Measurements from ENCODE around the gene ADISSP.

The ADISSP gene

DNA sequence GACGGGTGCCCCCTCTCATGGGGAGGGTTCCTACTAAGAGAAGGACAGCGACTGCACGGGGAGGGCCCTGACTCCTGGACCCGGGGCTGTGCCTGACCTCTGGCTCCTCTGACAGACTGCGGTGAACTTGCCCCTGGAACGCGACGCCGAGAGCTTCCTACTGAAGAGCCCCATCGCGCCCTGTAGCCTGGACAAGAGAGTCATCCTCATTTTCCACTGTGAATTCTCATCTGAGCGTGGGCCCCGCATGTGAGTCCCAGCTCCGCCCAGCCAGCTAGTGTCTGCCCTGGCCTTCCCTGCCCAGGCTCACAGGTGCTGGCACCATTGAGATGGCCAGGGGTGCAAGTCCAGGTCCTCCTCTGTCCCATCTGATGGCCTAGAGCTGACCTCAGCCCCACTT lies 35.7 kb upstream of the ADISSP start:
- TF ChIP-seq JUND (IDR thresholded peaks at IDR 0.05; ENCODE audit: low read depth) = no peak
- in situ Hi-C loops (cut with HindIII; ENCODE audit: low pct_unique_long_range_greater_than_20kb, low sequenced_read_pairs) = no loop called here

DNA sequence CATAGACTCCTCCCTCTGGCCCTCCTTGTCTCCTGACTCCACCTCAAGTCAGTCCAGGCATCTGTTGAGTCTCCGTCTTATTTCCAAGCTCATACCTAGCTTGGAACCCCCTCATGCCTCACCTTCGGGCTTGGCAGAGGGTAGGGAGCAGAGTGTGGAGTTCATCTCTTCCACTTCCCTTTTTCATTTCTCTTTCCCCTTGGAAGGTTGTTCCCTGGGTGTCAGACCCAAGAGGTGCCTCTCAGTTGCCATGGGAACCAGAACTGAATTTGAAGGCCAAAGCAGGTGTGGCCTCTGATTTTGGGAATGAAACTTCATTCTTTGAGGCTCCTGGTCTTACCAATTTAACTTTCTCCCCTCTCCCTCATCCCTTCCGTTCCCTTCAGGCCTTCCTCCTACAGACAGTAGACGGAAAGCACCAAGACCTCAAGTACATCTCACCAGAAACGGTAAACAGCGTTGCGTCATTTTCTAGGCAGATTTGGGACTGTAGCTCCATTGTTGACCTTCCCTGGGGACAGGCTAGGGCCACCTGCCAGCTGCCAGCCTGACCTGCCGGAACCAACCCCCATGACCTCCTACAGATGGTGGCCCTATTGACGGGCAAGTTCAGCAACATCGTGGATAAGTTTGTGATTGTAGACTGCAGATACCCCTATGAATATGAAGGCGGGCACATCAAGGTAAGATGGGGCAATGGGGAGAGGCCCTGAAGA lies 35.1 kb upstream of the ADISSP start:
- DNase-seq (ENCODE audit: low read depth in 1 of 2, low spot score in 1 of 2) = no peak
- TF ChIP-seq JUND (IDR thresholded peaks at IDR 0.05; ENCODE audit: low read depth) = no peak
- in situ Hi-C loops (cut with HindIII; ENCODE audit: low pct_unique_long_range_greater_than_20kb, low sequenced_read_pairs) = no loop called here

More for the DNA sequence above, 35.7 kb upstream of the ADISSP start:
- no peak for DNase-seq (ENCODE audit: low read depth in 1 of 2, low spot score in 1 of 2)

DNA sequence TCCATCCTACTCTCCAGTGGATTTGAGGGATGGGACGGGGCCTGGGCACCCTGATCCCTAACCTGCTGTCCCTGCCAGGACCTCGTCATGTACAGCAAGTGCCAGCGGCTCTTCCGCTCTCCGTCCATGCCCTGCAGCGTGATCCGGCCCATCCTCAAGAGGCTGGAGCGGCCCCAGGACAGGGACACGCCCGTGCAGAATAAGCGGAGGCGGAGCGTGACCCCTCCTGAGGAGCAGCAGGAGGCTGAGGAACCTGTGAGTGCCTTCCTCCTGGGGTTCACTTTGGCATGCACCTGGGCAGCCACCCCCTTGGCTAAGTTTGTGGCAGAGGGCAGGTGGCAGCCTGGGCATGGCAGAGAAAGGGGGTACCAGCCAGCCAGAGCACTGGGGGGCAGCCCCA lies 34.3 kb upstream of the ADISSP start:
- DNase-seq (ENCODE audit: low read depth in 1 of 2, low spot score in 1 of 2) = no peak
- no peak for TF ChIP-seq JUND (IDR thresholded peaks at IDR 0.05; ENCODE audit: low read depth)
- in situ Hi-C loops (cut with HindIII; ENCODE audit: low pct_unique_long_range_greater_than_20kb, low sequenced_read_pairs) = no loop called here

DNA sequence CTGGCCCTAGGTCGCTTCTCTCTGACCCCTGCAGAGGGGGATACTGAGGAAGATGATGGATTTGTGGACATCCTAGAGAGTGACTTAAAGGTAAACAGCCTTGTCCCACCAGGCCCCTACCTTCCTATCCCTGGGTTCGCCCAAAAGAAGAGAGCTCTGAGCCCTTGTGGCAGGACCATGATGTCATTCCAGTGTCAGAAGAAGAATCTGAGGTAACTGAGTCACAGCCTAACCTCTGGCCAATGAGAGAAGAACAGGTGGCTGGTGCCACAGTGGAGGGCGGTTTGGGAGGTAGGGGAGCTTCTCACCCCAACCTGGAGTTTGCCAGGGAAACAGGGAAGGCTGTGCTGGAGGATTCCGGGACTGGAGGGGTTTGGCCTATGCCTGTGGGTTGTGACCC lies 33.7 kb upstream of the ADISSP start:
- no peak for DNase-seq (ENCODE audit: low read depth in 1 of 2, low spot score in 1 of 2)
- in situ Hi-C loops (cut with HindIII; ENCODE audit: low pct_unique_long_range_greater_than_20kb, low sequenced_read_pairs) = no loop called here
- no peak for TF ChIP-seq JUND (IDR thresholded peaks at IDR 0.05; ENCODE audit: low read depth)

DNA sequence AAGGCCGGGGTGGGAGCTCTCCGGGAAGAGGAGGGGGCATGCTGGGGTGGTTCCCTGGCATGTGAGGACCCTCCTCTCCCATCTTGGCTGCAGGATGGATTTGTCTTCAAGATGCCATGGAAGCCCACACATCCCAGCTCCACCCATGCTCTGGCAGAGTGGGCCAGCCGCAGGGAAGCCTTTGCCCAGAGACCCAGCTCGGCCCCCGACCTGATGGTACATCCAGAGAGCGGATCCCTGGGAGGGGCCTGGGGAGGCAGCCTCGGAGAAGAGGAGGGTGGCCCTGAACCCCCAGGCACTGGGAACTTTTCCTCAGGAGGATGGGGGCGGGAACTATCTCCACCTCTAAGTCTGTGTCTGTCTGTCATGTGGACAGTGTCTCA lies 33.3 kb upstream of the ADISSP start:
- in situ Hi-C loops (cut with HindIII; ENCODE audit: low pct_unique_long_range_greater_than_20kb, low sequenced_read_pairs) = no loop called here
- no peak for TF ChIP-seq JUND (IDR thresholded peaks at IDR 0.05; ENCODE audit: low read depth)
- no peak for DNase-seq (ENCODE audit: low read depth in 1 of 2, low spot score in 1 of 2)

DNA sequence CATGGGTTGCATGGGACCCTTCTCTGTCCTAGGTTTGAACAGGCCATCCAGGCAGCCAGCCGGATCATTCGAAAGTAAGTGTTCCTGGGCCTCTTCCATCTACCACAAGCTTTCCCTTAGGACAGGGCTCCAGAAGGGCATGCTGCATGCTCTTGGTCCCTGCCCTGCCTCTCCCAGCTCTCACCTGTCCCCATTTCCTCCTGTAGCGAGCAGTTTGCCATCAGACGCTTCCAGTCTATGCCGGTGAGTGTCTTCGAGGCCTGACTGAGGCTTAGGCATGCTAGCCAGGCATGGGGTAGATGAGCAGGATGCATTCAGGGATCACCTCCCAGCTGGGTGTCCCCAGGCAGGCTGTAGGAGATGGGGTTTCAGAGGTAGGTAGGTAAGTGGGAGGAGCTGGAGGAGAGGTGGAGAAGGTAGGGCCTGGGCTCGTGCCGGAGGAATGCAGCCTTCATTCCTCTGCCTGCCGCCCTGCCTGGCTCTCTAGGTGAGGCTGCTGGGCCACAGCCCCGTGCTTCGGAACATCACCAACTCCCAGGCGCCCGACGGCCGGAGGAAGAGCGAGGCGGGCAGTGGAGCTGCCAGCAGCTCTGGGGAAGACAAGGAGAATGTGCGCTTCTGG lies 32.8 kb upstream of the ADISSP start:
- TF ChIP-seq JUND (IDR thresholded peaks at IDR 0.05; ENCODE audit: low read depth) = no peak
- DNase-seq (ENCODE audit: low read depth in 1 of 2, low spot score in 1 of 2) = no peak
- in situ Hi-C loops (cut with HindIII; ENCODE audit: low pct_unique_long_range_greater_than_20kb, low sequenced_read_pairs) = no loop called here

DNA sequence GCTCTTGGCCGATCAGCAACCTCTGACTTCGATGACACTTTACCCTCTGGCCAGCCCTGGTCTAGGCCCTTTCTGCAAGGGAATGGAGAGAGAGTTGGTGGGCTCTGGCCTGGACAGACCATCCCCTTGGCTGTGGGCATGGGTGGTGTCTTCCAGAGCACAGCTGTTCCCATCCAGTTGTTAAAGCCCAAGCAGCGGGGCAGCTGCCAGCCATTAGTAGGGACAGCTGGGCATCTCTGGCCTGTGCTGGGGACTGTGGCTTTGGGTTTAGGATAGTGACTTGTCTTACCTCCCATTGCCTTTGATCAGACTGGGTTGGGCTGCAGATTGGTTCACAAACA lies 31.3 kb upstream of the ADISSP start:
- in situ Hi-C loops (cut with HindIII; ENCODE audit: low pct_unique_long_range_greater_than_20kb, low sequenced_read_pairs) = no loop called here
- no peak for DNase-seq (ENCODE audit: low read depth in 1 of 2, low spot score in 1 of 2)
- TF ChIP-seq JUND (IDR thresholded peaks at IDR 0.05; ENCODE audit: low read depth) = no peak

DNA sequence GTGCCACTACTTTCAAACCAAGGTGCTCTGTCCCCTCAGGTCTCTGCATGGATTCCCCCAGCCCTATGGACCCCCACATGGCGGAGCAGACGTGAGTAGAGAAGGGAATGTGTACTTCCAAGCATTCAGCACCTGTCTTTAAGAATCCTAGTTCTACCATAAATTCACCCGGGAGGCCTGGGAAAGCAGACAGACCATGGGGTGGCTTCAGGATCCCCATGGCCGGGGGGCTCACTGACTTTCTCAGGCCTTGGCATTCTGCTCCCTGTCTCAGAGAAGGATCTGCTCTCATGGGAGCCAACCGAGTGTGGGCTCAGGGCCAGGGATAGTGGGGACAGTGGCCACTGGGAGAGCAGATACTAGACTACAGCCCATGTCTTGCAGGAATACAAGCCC lies 30.8 kb upstream of the ADISSP start:
- TF ChIP-seq JUND (IDR thresholded peaks at IDR 0.05; ENCODE audit: low read depth) = no peak
- in situ Hi-C loops (cut with HindIII; ENCODE audit: low pct_unique_long_range_greater_than_20kb, low sequenced_read_pairs) = no loop called here
- no peak for DNase-seq (ENCODE audit: low read depth in 1 of 2, low spot score in 1 of 2)

DNA sequence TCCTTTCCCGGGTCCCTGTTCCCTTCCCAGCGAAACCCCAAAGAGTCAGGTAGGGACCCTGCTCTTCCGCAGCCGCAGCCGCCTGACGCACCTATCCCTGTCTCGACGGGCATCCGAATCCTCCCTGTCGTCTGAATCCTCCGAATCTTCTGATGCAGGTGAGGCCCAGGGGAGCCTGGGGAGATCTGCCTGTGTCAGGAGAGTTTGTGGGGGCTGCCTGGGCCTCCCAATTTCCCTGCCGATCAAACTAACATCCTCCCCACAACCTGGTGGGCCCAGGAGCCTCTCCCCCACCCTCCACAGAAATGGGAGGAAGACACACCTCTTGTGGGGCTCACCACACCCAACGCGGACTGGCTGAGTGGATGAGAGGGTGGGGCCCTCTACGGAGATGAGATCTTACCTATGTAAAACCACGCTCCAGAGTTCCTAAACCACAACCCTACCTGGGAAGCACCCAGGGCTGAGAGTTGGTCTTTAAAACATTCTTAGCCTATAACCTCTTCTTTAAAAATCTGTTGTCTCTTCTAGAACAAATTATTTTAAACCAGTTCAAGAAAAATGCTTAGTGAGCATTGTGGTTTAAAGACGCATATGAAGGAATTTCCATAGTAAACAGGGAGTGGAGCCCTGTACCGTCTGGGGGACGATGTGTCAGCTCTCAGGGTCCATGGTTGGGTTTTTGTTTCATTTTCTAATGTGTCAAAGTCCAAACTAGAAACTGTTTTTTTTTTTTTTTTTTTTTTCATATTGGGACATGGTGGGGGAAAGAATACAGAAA lies 30.2 kb upstream of the ADISSP start:
- TF ChIP-seq JUND (IDR thresholded peaks at IDR 0.05; ENCODE audit: low read depth) = no peak
- DNase-seq (ENCODE audit: low read depth in 1 of 2, low spot score in 1 of 2) = peak in 1 of 2 experiments; percentile 40
- in situ Hi-C loops (cut with HindIII; ENCODE audit: low pct_unique_long_range_greater_than_20kb, low sequenced_read_pairs) = no loop called here

DNA sequence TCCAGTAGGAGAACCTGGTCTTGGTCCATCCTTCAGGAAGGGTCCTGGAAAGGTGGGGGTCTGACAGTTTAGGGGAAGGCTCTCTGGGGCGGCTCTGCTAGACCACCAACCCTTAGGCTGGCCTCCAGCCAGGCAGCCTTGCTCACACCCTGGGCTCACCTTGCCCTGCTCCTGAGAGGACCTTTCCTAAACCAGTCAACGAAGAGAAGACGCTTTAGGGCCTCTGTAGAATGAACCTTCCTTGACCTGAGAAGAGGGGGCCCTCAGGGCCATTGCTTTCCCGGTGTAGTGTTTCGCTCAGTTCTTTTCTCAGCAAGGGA lies 29.6 kb upstream of the ADISSP start:
- in situ Hi-C loops (cut with HindIII; ENCODE audit: low pct_unique_long_range_greater_than_20kb, low sequenced_read_pairs) = no loop called here

DNA sequence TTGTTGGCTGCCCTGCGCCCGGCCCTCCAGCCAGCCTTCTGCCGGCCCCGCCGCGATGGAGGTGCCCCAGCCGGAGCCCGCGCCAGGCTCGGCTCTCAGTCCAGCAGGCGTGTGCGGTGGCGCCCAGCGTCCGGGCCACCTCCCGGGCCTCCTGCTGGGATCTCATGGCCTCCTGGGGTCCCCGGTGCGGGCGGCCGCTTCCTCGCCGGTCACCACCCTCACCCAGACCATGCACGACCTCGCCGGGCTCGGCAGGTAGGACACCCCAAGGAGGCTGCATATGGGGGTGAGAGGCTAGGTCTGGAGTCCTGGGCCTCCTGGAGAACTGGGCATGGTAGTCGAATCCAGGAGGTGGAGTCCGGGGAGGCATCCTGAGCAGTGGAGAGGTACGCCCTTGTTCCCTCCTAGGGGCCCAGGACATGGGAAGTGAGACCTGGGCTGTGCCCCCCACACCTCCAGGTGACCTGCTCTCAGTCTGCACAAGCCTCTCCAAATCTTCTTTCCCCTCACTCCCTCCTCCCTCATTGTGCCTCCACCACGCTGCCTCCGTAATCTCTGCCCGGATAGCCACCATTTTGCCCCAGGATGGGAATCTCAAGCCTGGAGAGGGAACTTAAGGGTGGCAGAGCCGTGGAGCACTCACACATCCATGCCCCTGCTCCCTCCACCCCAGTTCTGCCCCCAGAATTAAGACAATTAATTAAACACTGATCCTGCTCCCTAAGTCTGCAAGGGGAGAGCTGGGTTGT lies 29.1 kb upstream of the ADISSP start:
- no peak for TF ChIP-seq JUND (IDR thresholded peaks at IDR 0.05; ENCODE audit: low read depth)
- in situ Hi-C loops (cut with HindIII; ENCODE audit: low pct_unique_long_range_greater_than_20kb, low sequenced_read_pairs) = no loop called here
- no peak for DNase-seq (ENCODE audit: low read depth in 1 of 2, low spot score in 1 of 2)

More for the DNA sequence above, 29.6 kb upstream of the ADISSP start:
- no peak for TF ChIP-seq JUND (IDR thresholded peaks at IDR 0.05; ENCODE audit: low read depth)
- no peak for DNase-seq (ENCODE audit: low read depth in 1 of 2, low spot score in 1 of 2)

DNA sequence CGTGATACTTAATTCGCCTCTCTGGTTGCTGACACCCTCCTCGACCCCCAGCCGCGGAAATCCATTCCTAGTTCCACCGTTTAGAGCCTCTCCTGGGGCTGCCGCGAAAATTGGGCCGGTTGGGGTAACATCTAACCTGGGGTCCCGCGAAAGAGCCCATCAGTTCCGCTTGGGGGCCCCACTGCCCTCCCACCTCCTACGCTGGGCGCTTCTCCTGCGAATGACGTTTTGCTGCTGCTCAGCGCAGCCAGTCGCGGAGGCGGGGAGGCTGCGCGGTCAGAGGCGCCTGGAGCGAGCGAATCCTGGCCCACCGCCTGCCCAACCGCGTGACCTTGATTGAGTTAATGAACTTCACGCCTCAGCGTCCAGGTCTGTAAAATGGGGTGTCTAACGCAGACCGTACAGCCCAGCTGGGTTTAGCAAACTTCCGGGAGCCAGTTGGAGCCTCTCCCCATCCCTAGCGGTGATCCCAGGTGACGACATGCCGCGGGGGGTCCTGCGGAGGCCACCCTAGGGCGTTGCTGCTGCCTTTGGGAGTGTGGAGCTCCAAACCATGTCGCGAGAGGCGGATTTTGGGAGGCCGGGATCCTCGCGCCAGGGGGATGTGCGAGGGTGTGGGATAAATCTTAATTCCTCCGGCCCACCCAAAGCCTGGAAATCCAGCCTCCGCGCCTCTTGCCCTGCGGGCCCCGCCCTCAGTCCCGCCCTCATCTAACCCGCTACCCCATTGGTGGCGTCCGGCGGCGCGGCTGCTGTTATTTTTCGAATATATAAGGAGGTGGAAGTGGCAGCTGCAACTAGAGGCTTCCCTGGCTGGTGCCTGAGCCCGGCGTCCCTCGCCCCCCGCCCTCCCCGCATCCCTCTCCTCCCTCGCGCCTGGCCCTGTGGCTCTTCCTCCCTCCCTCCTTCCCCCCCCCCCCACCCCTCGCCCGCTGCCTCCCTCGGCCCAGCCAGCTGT lies 28.2 kb upstream of the ADISSP start, which contains the start of gene CDC25B:
Gene CDC25B, plus strand, starts transcription at position 800 of the 958 bp plus-strand sequence. CDS start 222 bp downstream, outside the sequence.
- TF ChIP-seq JUND (IDR thresholded peaks at IDR 0.05; ENCODE audit: low read depth) = no peak
- DNase-seq (ENCODE audit: low read depth in 1 of 2, low spot score in 1 of 2) = peak; percentile 92 to 95
- in situ Hi-C loops (cut with HindIII; ENCODE audit: low pct_unique_long_range_greater_than_20kb, low sequenced_read_pairs) = no loop called here

Data from T47D (cell line).